HCT116 (cell line): ENCODE results near the gene DCP1B. TPM values are rescaled to one million over a fixed set of nuclear protein-coding genes. Genes with fewer than 3 reads are reported as not detected.

Experiments
- ATAC-seq: fragments of 200-7000 bp; cut with Tn5 transposase; 2 replicates; pipeline ENCODE4 v1.9.1; 2020; ENCODE audit warnings: mild to moderate bottlenecking, moderate library complexity
- BruUV-seq: library from RNA; stranded (reverse); fragments of 400-500 nt; replicated peaks from 2 replicates; lab custom pipeline; 2021; lab: Mats Ljungman, UMichigan
- CTCF ChIA-PET: fragments of 300-600 bp; sonication (Branson Sonifier 250); formaldehyde crosslinking; loops from one replicate; lab custom pipeline; 2021; ENCODE audit warnings: antibody characterized with exemption; lab: Charles Lee
- POLR2A ChIA-PET: fragments of 300-600, 350-600 bp; sonication (Branson Sonifier 250); formaldehyde crosslinking; loops from one replicate; lab custom pipeline; 2021; ENCODE audit warnings: antibody characterized with exemption; lab: Charles Lee
- RAD21 ChIA-PET, 2 experiments: fragments of 300-600 bp; sonication (Branson Sonifier 250); formaldehyde crosslinking; loops; one replicate each; lab custom pipeline; 2023; ENCODE audit warnings: low total read pairs in 2 of 2; ENCODE audit not compliant: uncharacterized antibody in 2 of 2, unreplicated experiment in 2 of 2, low non-redundant PET in 1 of 2; lab: Charles Lee
- DNase-seq: peaks from one replicate; pipeline ENCODE4 v3.0.0-alpha.2; 2010; ENCODE audit warnings: low read depth, low spot score
- H2AFZ ChIP-seq: fragments of 200-600 bp; shearing (Covaris generic), sonication (generic); 2 replicates; pipeline ENCODE4 v1.6.1; 2017; ENCODE audit warnings: low read depth, mixed run types, mixed read lengths, antibody characterized with exemption, low read length; ENCODE audit not compliant: poor library complexity, severe bottlenecking
- H3K27ac ChIP-seq: 2 replicates; pipeline ENCODE4 v1.5.1; 2012; ENCODE audit warnings: low read depth, low read length
- H3K27me3 ChIP-seq: fragments of 200-600 bp; sonication (generic); 2 replicates; pipeline ENCODE4 v1.6.1; 2016; ENCODE audit warnings: mixed run types, low read length, mixed read lengths; ENCODE audit not compliant: insufficient read depth
- H3K36me3 ChIP-seq, 2 experiments: fragments of 200-500 bp in 1 of 2; fragments of 200-600 bp in 1 of 2; sonication (Bioruptor generic) in 1 of 2; sonication (generic) in 1 of 2; 2 replicates each; pipeline versions ENCODE4 v1.5.1 to v1.6.1; 2014 to 2016; ENCODE audit warnings: low read length in 2 of 2, inconsistent platforms in 1 of 2, mixed read lengths in 1 of 2, mixed run types in 1 of 2; ENCODE audit not compliant: insufficient read depth in 2 of 2, control insufficient read depth in 1 of 2
- H3K4me1 ChIP-seq, 2 experiments: fragments of 200-600 bp in 1 of 2; sonication (generic) in 1 of 2; 2 replicates each; pipeline versions ENCODE4 v1.5.1 to v1.6.1; 2012 to 2017; ENCODE audit warnings: low read length in 2 of 2, inconsistent platforms in 1 of 2, mild to moderate bottlenecking in 1 of 2, mixed read lengths in 1 of 2, mixed run types in 1 of 2, moderate library complexity in 1 of 2; ENCODE audit not compliant: insufficient read depth in 2 of 2, control insufficient read depth in 1 of 2
- H3K4me2 ChIP-seq: fragments of 200-600 bp; sonication (generic); 2 replicates; pipeline ENCODE4 v1.6.1; 2017; ENCODE audit warnings: mixed run types, low read length, mixed read lengths
- H3K4me3 ChIP-seq, 2 experiments: fragments of 200-600 bp in 1 of 2; sonication (generic) in 1 of 2; replicated peaks in 1 of 2; 2 replicates each; pipeline ENCODE4 v1.5.1; 2011 to 2016; ENCODE audit warnings: low read length in 2 of 2, control low read depth in 1 of 2, low read depth in 1 of 2, mild to moderate bottlenecking in 1 of 2, mixed read lengths in 1 of 2, mixed run types in 1 of 2
- H3K79me2 ChIP-seq: fragments of 200-600 bp; sonication (generic); 2 replicates; pipeline ENCODE4 v1.6.1; 2017; ENCODE audit warnings: mild to moderate bottlenecking, mixed run types, low read length, moderate library complexity, mixed read lengths; ENCODE audit not compliant: insufficient read depth
- H3K9ac ChIP-seq: fragments of 200-600 bp; sonication (generic); 2 replicates; pipeline ENCODE4 v1.6.1; 2016; ENCODE audit warnings: low read length, mixed read lengths
- H3K9me2 ChIP-seq: fragments of 200-600 bp; sonication (generic), shearing (Covaris generic); 2 replicates; pipeline ENCODE4 v1.6.1; 2017; ENCODE audit warnings: mixed run types, mild to moderate bottlenecking, moderate library complexity; ENCODE audit not compliant: insufficient read depth
- H3K9me3 ChIP-seq, 2 experiments: fragments of 200-500 bp in 1 of 2; fragments of 200-600 bp in 1 of 2; sonication (Bioruptor generic) in 1 of 2; sonication (generic) in 1 of 2; 2 replicates each; pipeline ENCODE4 v1.6.1; 2014 to 2017; ENCODE audit warnings: low read length in 2 of 2, mixed read lengths in 2 of 2, inconsistent platforms in 1 of 2, low read depth in 1 of 2, mild to moderate bottlenecking in 1 of 2, mixed run types in 1 of 2, moderate library complexity in 1 of 2; ENCODE audit not compliant: control insufficient read depth in 1 of 2, insufficient read depth in 1 of 2
- H4K20me1 ChIP-seq: fragments of 200-600 bp; sonication (generic), shearing (Covaris generic); 2 replicates; pipeline ENCODE4 v1.6.1; 2017; ENCODE audit warnings: mixed run types, mild to moderate bottlenecking, moderate library complexity; ENCODE audit not compliant: insufficient read depth
- CBX3 ChIP-seq: IDR thresholded peaks from 2 replicates; pipeline ENCODE4 v1.6.1; 2012; ENCODE audit warnings: low read depth
- CEBPB ChIP-seq: IDR thresholded peaks from 2 replicates; pipeline ENCODE4 v1.6.1; 2012; ENCODE audit warnings: low read depth
- EGR1 ChIP-seq: IDR thresholded peaks from 2 replicates; pipeline ENCODE4 v1.6.1; 2012; ENCODE audit warnings: low read depth
- EZH2 ChIP-seq: fragments of 200-600 bp; sonication (generic); IDR thresholded peaks from 2 replicates; pipeline ENCODE4 v1.6.1; 2017; ENCODE audit warnings: antibody characterized with exemption, mixed run types
- EZH2phosphoT487 ChIP-seq: fragments of 200-600 bp; IDR thresholded peaks from 2 replicates; pipeline ENCODE4 v1.6.1; 2018; ENCODE audit warnings: antibody characterized with exemption, borderline replicate concordance
- JUND ChIP-seq: IDR thresholded peaks from 2 replicates; pipeline ENCODE4 v1.6.1; 2012
- POLR2AphosphoS5 ChIP-seq: IDR thresholded peaks from 2 replicates; pipeline ENCODE4 v1.6.1; 2011; ENCODE audit warnings: mild to moderate bottlenecking, low read depth, low read length, moderate library complexity
- REST ChIP-seq: IDR thresholded peaks from 2 replicates; pipeline ENCODE4 v1.6.1; 2012; ENCODE audit warnings: low read depth
- SIN3A ChIP-seq: IDR thresholded peaks from 2 replicates; pipeline ENCODE4 v1.6.1; 2012; ENCODE audit warnings: low read depth
- SRF ChIP-seq: IDR thresholded peaks from 2 replicates; pipeline ENCODE4 v1.6.1; 2012; ENCODE audit warnings: low read depth
- TCF7L2 ChIP-seq: IDR thresholded peaks from 2 replicates; pipeline ENCODE4 v1.7.0; 2011; ENCODE audit warnings: borderline replicate concordance, inconsistent platforms; ENCODE audit not compliant: insufficient read depth, insufficient read length; ENCODE audit errors: extremely low read depth
- ZBTB33 ChIP-seq: IDR thresholded peaks from 2 replicates; pipeline ENCODE4 v1.6.1; 2011; ENCODE audit warnings: mild to moderate bottlenecking, low read length, moderate library complexity; ENCODE audit not compliant: insufficient replicate concordance; ENCODE audit errors: extremely low read depth
- intact Hi-C: fragments of 100-400 bp; cut with micrococcal nuclease; formaldehyde crosslinking; loops from 2 replicates; pipeline ENCODE4 v1.10.0; 2022
- total RNA-seq: library from RNA; stranded (reverse); gene quantifications from one replicate; pipeline ENCODE4 v1.2.1, GENCODE V29; 2021; ENCODE audit not compliant: unreplicated experiment
- TF ChIP-seq, protein P1 (sequence below): IDR thresholded peaks from 2 replicates; pipeline ENCODE4 v1.6.1; 2012

Gene DCP1B
- total RNA-seq, 1 experiment from 2014 or later = 13.8 TPM

- intact Hi-C loops = no loop called here
- H3K4me2 ChIP-seq = no peak overlapping the region
- no peak overlapping the region for H3K9ac ChIP-seq
- no TSS peak for BruUV-seq
- no peaks in the 10 kb centered on the region for H3K27me3 ChIP-seq
- H3K9me2 ChIP-seq = no peaks in the 10 kb centered on the region
- no peak for DNase-seq
- RAD21 ChIA-PET = no interaction called here
- TF ChIP-seq JUND = no peak
- no peak for TF ChIP-seq EZH2phosphoT487
- no peak for TF ChIP-seq SRF
- no peak for TF ChIP-seq CBX3
- TF ChIP-seq SIN3A = no peak
- no peak for TF ChIP-seq POLR2AphosphoS5
- TF ChIP-seq CEBPB = no peak
- TF ChIP-seq EGR1 = no peak
- TF ChIP-seq EZH2 = no peak
- TF ChIP-seq, all 23 proteins: peak for 0
- H3K4me3 ChIP-seq = no peak overlapping the region
- no peaks in the 10 kb centered on the region for H4K20me1 ChIP-seq
- no peaks in the 10 kb centered on the region for H3K9me3 ChIP-seq
- H3K4me1 ChIP-seq = no peaks in the 10 kb centered on the region
- ChIA-PET POLR2A (no interaction called here), CTCF (no interaction called here)
- no peaks in the 10 kb centered on the region for H3K79me2 ChIP-seq
- no peak overlapping the region for H2AFZ ChIP-seq
- no peak for ATAC-seq
- H3K36me3 ChIP-seq = no peaks in the 10 kb centered on the region
- H3K27ac ChIP-seq = no peak overlapping the region
These were observed 72.6 kb downstream of the DCP1B start for GRCh38 chr12:1931642-1932041.

GRCh38 chr12:1930803-1931597 is 73.3 kb downstream of the DCP1B start:
- ChIA-PET RAD21 (no interaction called here), CTCF (no interaction called here), POLR2A (no interaction called here)
- Histone ChIP-seq H3K4me3 (no peak overlapping the region), H4K20me1 (no peaks in the 10 kb centered on the region), H3K4me2 (no peak overlapping the region), H3K27me3 (no peaks in the 10 kb centered on the region), H3K9me2 (no peaks in the 10 kb centered on the region), H3K36me3 (no peaks in the 10 kb centered on the region), H3K79me2 (no peaks in the 10 kb centered on the region), H3K27ac (no peak overlapping the region), H2AFZ (no peak overlapping the region), H3K9ac (no peak overlapping the region), H3K4me1 (no peaks in the 10 kb centered on the region), H3K9me3 (no peaks in the 10 kb centered on the region)
- intact Hi-C loops = no loop called here
- no TSS peak for BruUV-seq
- no peak for ATAC-seq
- DNase-seq = no peak
- TF ChIP-seq, protein P1, sequence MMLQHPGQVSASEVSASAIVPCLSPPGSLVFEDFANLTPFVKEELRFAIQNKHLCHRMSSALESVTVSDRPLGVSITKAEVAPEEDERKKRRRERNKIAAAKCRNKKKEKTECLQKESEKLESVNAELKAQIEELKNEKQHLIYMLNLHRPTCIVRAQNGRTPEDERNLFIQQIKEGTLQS = no peak
- TF ChIP-seq REST (no peak), TCF7L2 (no peak), SRF (no peak), ZBTB33 (no peak)
